ENCODE data around the gene RBMS3. TPM values are rescaled to one million over a fixed set of nuclear protein-coding genes. Genes with fewer than 3 reads are reported as not detected.

Gene RBMS3
- total RNA-seq, 1 experiment from 2014 or later = 8.7 TPM

- TF ChIP-seq, protein P1, sequence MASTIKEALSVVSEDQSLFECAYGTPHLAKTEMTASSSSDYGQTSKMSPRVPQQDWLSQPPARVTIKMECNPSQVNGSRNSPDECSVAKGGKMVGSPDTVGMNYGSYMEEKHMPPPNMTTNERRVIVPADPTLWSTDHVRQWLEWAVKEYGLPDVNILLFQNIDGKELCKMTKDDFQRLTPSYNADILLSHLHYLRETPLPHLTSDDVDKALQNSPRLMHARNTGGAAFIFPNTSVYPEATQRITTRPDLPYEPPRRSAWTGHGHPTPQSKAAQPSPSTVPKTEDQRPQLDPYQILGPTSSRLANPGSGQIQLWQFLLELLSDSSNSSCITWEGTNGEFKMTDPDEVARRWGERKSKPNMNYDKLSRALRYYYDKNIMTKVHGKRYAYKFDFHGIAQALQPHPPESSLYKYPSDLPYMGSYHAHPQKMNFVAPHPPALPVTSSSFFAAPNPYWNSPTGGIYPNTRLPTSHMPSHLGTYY (CRISPR knock-in tag; IDR thresholded peaks at IDR 0.05) = no peak
- TF ChIP-seq JUN (CRISPR knock-in tag; IDR thresholded peaks at IDR 0.05) (no peak), SOX15 (CRISPR knock-in tag; IDR thresholded peaks at IDR 0.05) (no peak), TEAD1 (CRISPR knock-in tag; IDR thresholded peaks at IDR 0.05) (no peak)
Measured at GRCh38 chr3:29760226-29760685, 479.4 kb downstream of the RBMS3 start (continued).

GRCh38 chr3:29761517-29761916 lies 480.6 kb downstream of the RBMS3 start:
- ChIA-PET POLR2A (no interaction called here), CTCF (no interaction called here)
- peak overlapping the region; percentile 69; the same call in 1 of the 2 replicates for H3K27ac Mint-ChIP-seq
- H3K36me3 Mint-ChIP-seq = no peaks in the 10 kb centered on the region
- peaks cover 44% of the 10 kb centered on the region for H3K4me1 Mint-ChIP-seq
- ATAC-seq (no peak), DNase-seq (ENCODE audit: low spot score) (no peak)
- H3K4me3 Mint-ChIP-seq = no peak overlapping the region
- H3K9me3 Mint-ChIP-seq = no peaks in the 10 kb centered on the region
- H3K27me3 Mint-ChIP-seq (ENCODE audit: low read depth) = no peaks in the 10 kb centered on the region
- no peak for TF ChIP-seq ZNF263 (CRISPR knock-in tag; IDR thresholded peaks at IDR 0.05; ENCODE audit: low read depth)
- TF ChIP-seq CBFB (CRISPR knock-in tag; IDR thresholded peaks at IDR 0.05; ENCODE audit: low read depth) = no peak
- no peak for TF ChIP-seq TP53 (CRISPR knock-in tag; IDR thresholded peaks at IDR 0.05)
- no peak for TF ChIP-seq TCF7 (CRISPR knock-in tag; IDR thresholded peaks at IDR 0.05; ENCODE audit: low read depth)
- no peak for TF ChIP-seq EMX1 (CRISPR knock-in tag; IDR thresholded peaks at IDR 0.05)
- no peak for TF ChIP-seq RELA (CRISPR knock-in tag; IDR thresholded peaks at IDR 0.05; ENCODE audit: borderline replicate concordance)
- no peak for TF ChIP-seq ZNF121 (CRISPR knock-in tag; IDR thresholded peaks at IDR 0.05)
- TF ChIP-seq JAZF1 (CRISPR knock-in tag; IDR thresholded peaks at IDR 0.05) = no peak
- TF ChIP-seq NR2C2 (CRISPR knock-in tag; IDR thresholded peaks at IDR 0.05) = no peak
- TF ChIP-seq NFE2L1 (CRISPR knock-in tag; IDR thresholded peaks at IDR 0.05) = no peak
- TF ChIP-seq, protein P2, sequence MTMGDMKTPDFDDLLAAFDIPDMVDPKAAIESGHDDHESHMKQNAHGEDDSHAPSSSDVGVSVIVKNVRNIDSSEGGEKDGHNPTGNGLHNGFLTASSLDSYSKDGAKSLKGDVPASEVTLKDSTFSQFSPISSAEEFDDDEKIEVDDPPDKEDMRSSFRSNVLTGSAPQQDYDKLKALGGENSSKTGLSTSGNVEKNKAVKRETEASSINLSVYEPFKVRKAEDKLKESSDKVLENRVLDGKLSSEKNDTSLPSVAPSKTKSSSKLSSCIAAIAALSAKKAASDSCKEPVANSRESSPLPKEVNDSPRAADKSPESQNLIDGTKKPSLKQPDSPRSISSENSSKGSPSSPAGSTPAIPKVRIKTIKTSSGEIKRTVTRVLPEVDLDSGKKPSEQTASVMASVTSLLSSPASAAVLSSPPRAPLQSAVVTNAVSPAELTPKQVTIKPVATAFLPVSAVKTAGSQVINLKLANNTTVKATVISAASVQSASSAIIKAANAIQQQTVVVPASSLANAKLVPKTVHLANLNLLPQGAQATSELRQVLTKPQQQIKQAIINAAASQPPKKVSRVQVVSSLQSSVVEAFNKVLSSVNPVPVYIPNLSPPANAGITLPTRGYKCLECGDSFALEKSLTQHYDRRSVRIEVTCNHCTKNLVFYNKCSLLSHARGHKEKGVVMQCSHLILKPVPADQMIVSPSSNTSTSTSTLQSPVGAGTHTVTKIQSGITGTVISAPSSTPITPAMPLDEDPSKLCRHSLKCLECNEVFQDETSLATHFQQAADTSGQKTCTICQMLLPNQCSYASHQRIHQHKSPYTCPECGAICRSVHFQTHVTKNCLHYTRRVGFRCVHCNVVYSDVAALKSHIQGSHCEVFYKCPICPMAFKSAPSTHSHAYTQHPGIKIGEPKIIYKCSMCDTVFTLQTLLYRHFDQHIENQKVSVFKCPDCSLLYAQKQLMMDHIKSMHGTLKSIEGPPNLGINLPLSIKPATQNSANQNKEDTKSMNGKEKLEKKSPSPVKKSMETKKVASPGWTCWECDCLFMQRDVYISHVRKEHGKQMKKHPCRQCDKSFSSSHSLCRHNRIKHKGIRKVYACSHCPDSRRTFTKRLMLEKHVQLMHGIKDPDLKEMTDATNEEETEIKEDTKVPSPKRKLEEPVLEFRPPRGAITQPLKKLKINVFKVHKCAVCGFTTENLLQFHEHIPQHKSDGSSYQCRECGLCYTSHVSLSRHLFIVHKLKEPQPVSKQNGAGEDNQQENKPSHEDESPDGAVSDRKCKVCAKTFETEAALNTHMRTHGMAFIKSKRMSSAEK (CRISPR knock-in tag; IDR thresholded peaks at IDR 0.05; ENCODE audit: borderline replicate concordance) = no peak
- TF ChIP-seq ETV6 (CRISPR knock-in tag; IDR thresholded peaks at IDR 0.05) = no peak
- TF ChIP-seq, protein P3, sequence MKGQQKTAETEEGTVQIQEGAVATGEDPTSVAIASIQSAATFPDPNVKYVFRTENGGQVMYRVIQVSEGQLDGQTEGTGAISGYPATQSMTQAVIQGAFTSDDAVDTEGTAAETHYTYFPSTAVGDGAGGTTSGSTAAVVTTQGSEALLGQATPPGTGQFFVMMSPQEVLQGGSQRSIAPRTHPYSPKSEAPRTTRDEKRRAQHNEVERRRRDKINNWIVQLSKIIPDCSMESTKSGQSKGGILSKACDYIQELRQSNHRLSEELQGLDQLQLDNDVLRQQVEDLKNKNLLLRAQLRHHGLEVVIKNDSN (CRISPR knock-in tag; IDR thresholded peaks at IDR 0.05) = no peak
- TF ChIP-seq, protein P4, sequence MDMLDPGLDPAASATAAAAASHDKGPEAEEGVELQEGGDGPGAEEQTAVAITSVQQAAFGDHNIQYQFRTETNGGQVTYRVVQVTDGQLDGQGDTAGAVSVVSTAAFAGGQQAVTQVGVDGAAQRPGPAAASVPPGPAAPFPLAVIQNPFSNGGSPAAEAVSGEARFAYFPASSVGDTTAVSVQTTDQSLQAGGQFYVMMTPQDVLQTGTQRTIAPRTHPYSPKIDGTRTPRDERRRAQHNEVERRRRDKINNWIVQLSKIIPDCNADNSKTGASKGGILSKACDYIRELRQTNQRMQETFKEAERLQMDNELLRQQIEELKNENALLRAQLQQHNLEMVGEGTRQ (CRISPR knock-in tag; IDR thresholded peaks at IDR 0.05) = no peak
- TF ChIP-seq, protein P5, sequence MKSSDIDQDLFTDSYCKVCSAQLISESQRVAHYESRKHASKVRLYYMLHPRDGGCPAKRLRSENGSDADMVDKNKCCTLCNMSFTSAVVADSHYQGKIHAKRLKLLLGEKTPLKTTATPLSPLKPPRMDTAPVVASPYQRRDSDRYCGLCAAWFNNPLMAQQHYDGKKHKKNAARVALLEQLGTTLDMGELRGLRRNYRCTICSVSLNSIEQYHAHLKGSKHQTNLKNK (CRISPR knock-in tag; IDR thresholded peaks at IDR 0.05) = no peak
- TF ChIP-seq, protein P6, sequence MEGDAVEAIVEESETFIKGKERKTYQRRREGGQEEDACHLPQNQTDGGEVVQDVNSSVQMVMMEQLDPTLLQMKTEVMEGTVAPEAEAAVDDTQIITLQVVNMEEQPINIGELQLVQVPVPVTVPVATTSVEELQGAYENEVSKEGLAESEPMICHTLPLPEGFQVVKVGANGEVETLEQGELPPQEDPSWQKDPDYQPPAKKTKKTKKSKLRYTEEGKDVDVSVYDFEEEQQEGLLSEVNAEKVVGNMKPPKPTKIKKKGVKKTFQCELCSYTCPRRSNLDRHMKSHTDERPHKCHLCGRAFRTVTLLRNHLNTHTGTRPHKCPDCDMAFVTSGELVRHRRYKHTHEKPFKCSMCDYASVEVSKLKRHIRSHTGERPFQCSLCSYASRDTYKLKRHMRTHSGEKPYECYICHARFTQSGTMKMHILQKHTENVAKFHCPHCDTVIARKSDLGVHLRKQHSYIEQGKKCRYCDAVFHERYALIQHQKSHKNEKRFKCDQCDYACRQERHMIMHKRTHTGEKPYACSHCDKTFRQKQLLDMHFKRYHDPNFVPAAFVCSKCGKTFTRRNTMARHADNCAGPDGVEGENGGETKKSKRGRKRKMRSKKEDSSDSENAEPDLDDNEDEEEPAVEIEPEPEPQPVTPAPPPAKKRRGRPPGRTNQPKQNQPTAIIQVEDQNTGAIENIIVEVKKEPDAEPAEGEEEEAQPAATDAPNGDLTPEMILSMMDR (IDR thresholded peaks at IDR 0.05) = no peak
- TF ChIP-seq SOX15 (CRISPR knock-in tag; IDR thresholded peaks at IDR 0.05) = no peak

All from WTC11 (cell line).